ENCODE measurements around the gene PRPF31. TPM values are rescaled to one million over a fixed set of nuclear protein-coding genes. Genes with fewer than 3 reads are reported as not detected.
"Not testable (repeated sequence)": the region's sequence is repeated elsewhere in the genome, so short reads cannot be mapped to it uniquely, and the experiment has no call there.

Gene PRPF31
- total and polyA plus RNA-seq, 11 donors = 30.0 to 58.4 (median 41.4) TPM

DNA sequence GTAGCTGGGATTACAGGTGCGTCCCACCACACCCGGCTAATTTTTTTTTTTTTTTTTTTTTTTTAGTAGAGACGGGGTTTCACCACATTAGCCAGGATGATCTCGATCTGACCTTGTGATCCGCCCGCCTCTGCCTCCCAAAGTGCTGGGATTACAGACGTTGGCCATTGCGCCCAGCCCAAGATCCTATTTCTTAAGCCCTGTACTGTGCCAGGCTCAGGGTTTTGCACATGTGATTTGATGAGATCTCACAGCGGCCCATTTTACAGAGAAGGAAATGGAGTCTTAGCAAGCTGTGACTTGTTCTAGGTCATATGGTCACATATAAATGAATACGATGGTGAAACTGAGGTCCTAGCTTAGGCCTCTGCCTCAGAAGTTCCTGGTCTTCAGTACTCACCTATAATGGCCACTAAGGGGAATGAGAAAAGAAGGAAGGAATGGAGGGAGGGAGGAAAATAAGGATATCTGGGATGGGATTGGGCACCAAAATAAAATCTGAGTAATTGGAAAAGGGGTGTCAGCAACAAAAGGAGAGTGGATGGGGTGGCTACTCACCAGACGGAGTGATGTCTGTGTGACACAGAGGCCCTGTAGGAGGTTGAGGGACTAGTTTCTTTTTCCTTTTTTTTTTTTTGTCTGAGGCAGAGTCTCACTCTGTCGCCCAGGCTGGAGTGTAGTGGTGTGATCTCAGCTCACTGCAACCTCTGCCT lies 16.2 kb upstream of the PRPF31 start:
- Histone ChIP-seq H3K4me1 (peaks cover 3 to 29% (median 14%) of the 10 kb centered on the region in 12 donors), H3K27ac (no peak overlapping the region), H3K4me3 (peak overlapping the region in 1 of 12 donors; percentile 51), H3K9me3 (no peaks in the 10 kb centered on the region), H3K36me3 (peaks cover 0 to 2% (median 0%) of the 10 kb centered on the region in 9 donors), H3K27me3 (peaks cover 0 to 34% (median 14%) of the 10 kb centered on the region in 9 donors)
- intact Hi-C loops (cut with DNase I) = no loop called here
- WGBS, 4 donors = 79 to 87% (median 83%) methylated on average over 12 of the region's 12 CpGs
- no peak for DNase-seq
- TF ChIP-seq POLR2A (IDR thresholded peaks at IDR 0.05) = no peak
- no peak for TF ChIP-seq CTCF (IDR thresholded peaks at IDR 0.05)
- ATAC-seq = no peak

DNA sequence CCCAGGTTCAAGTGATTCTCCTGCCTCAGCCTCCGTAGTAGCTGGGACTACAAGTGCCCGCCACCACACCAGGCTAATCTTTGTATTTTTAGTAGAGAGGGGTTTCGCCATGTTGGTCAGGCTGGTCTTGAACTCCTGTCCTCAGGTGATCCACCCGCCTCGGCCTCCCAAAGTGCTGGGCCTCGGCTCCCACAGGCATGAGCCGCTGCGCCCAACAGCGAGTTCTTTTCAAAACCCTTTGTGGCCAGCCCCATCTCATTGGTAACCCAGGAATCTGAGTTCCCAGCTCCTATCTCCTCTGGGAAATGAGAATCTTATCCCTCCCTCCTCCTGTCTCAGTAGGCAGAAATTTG lies 15.7 kb upstream of the PRPF31 start:
- not testable (repeated sequence) for DNase-seq, ATAC-seq, H3K9me3 ChIP-seq, H3K36me3 ChIP-seq
- intact Hi-C loops (cut with DNase I) = loop anchor here in 2 of 10 donors (5.0 to 10.0 kb wide), 2 partner anchors 225 to 233 kb away; partner anchors contain the start of gene MYADM (in 1 of the 2)
- Histone ChIP-seq H3K27me3 (peaks cover 0 to 29% (median 12%) of the 10 kb centered on the region in 9 donors), H3K4me1 (peaks cover 3 to 29% (median 15%) of the 10 kb centered on the region in 12 donors), H3K4me3 (peak overlapping the region in 1 of 12 donors; percentile 51), H3K27ac (peak overlapping the region in 1 of 12 donors; percentile 68)
- 76 to 86% (median 81%) methylated on average over 9 of the region's 9 CpGs for WGBS, 4 donors

DNA sequence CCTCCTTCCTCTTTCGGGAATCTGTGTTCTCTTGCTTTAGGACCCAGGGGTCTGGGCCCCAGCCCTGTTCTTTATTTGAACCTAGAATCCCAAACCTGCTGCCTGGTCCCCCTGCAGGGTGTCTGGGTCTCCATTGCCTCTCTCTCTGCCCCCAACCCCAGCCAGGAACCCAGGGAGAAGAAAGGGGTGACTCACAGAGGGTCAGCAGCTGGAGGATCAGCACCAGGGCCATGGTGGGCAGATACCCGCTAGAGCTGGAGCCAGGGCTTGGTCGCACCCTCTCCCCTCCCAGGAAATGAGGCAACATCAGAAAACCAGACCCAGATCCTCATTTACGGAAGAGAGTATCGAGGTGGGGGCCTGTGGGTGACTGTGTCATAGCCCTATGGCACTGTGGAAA lies 15.0 kb upstream of the PRPF31 start, which contains the start of gene OSCAR:
Gene OSCAR, minus strand, starts transcription at position 243 of the 400 bp plus-strand sequence. Its CDS starts 11 bp downstream, at position 232.
- peak in 1 of 5 donors; percentile 68 for DNase-seq

More for the DNA sequence above, 15.0 kb upstream of the PRPF31 start, which contains the start of gene OSCAR:
- Histone ChIP-seq H3K27me3 (peaks cover 0 to 22% (median 5%) of the 10 kb centered on the region in 9 donors), H3K4me3 (peak within 1 kb of the TSS in 1 of 12 donors; percentile 51), H3K27ac (peak within 1 kb of the TSS in 1 of 12 donors; percentile 68), H3K36me3 (peaks cover 0 to 8% (median 5%) of the 10 kb centered on the region in 9 donors), H3K4me1 (peaks cover 3 to 28% (median 15%) of the 10 kb centered on the region in 12 donors), H3K9me3 (no peaks in the 10 kb centered on the region)
- WGBS, 4 donors = 35 to 52% (median 47%) methylated on average over 5 of the region's 5 CpGs
- no peak for TF ChIP-seq POLR2A (IDR thresholded peaks at IDR 0.05)
- TF ChIP-seq CTCF (IDR thresholded peaks at IDR 0.05) = no peak
- ATAC-seq = no peak
- intact Hi-C loops (cut with DNase I) = loop anchor here in 2 of 10 donors (5.0 to 10.0 kb wide), 2 partner anchors 226 to 233 kb away; partner anchors contain the start of gene MYADM (in 1 of the 2)
